NCI-H128 (cell line): Measurements from ENCODE around the gene PLCH1.
A peak's percentile ranks its signal among the peaks of the same experiment; 100 is the strongest.

Experiments
- DNase-seq: peaks from one replicate; lab custom pipeline; 2025; ENCODE audit not compliant: unreplicated experiment; lab: John Stamatoyannopoulos, UW

Gene PLCH1

GRCh38 chr3:155362808-155363689 is 381.8 kb downstream of the PLCH1 start:
- no peak for DNase-seq

- DNase-seq = no peak
These were observed 384.6 kb downstream of the PLCH1 start for GRCh38 chr3:155360281-155360680.

GRCh38 chr3:155356594-155357370 is 388.1 kb downstream of the PLCH1 start:
- no peak for DNase-seq

GRCh38 chr3:155354658-155355057 is 390.2 kb downstream of the PLCH1 start:
- no peak for DNase-seq

GRCh38 chr3:155352900-155353490 is 391.9 kb downstream of the PLCH1 start:
- DNase-seq = peak; percentile 46

- no peak for DNase-seq
These were observed 394.3 kb downstream of the PLCH1 start for GRCh38 chr3:155350571-155350970.

GRCh38 chr3:155347901-155348300 is 397.0 kb downstream of the PLCH1 start:
- DNase-seq = no peak

GRCh38 chr3:155342344-155342743 is 402.5 kb downstream of the PLCH1 start:
- DNase-seq = no peak

- no peak for DNase-seq
These were observed 405.8 kb downstream of the PLCH1 start for GRCh38 chr3:155339052-155339451.

GRCh38 chr3:155335724-155336354 is 409.0 kb downstream of the PLCH1 start:
- DNase-seq = no peak

GRCh38 chr3:155334914-155335723 is 409.8 kb downstream of the PLCH1 start:
- DNase-seq = no peak

GRCh38 chr3:155334215-155334913 is 410.5 kb downstream of the PLCH1 start:
- no peak for DNase-seq

GRCh38 chr3:155332716-155333115 is 412.2 kb downstream of the PLCH1 start:
- DNase-seq = no peak

GRCh38 chr3:155331078-155331477 is 413.8 kb downstream of the PLCH1 start:
- DNase-seq = no peak

- no peak for DNase-seq
These were observed 414.5 kb downstream of the PLCH1 start for GRCh38 chr3:155330370-155330769.

GRCh38 chr3:155329513-155330048 is 415.3 kb downstream of the PLCH1 start:
- no peak for DNase-seq

- no peak for DNase-seq
These were observed 417.0 kb downstream of the PLCH1 start for GRCh38 chr3:155327871-155328270.

- no peak for DNase-seq
These were observed 417.4 kb downstream of the PLCH1 start for GRCh38 chr3:155327430-155327829.

GRCh38 chr3:155326901-155327300 is 418.0 kb downstream of the PLCH1 start:
- no peak for DNase-seq

GRCh38 chr3:155326244-155326643 is 418.6 kb downstream of the PLCH1 start:
- no peak for DNase-seq
